HG03565 (cell line): ENCODE measurements around the gene PLXNA4.

Source experiments
- ATAC-seq: cut with Tn5 transposase; IDR thresholded peaks from one replicate; pipeline ENCODE4 v1.9.1; 2021; ENCODE audit warnings: mild to moderate bottlenecking, moderate library complexity; ENCODE audit not compliant: unreplicated experiment

Gene PLXNA4

GRCh38 chr7:132080967-132081668 is 495.2 kb downstream of the PLXNA4 start:
- ATAC-seq: no peak

DNA sequence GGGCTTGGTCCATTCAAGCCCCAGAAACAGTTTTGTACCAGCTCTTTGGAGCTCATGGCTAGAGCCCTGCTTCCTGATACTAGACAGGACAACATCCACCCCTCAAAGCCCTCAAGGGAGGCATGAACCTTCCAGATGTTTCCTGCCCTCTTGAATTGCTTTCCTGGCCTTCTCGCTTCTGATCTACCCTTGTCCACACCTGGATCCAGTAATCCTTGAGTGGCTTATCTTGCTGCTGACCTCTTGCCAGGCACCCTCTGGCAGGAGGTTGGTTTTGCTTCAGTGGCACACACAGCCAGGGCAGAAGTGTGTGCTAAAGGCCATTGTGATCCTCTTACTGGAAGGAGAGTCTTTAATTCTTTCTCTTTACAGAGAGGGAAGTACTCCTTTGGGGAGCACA is 495.8 kb downstream of the PLXNA4 start:
- no peak for ATAC-seq

- ATAC-seq: no peak
Observed at GRCh38 chr7:132078891-132079735, 497.2 kb downstream of the PLXNA4 start.

GRCh38 chr7:132077971-132078685 is 498.1 kb downstream of the PLXNA4 start:
- no peak for ATAC-seq

DNA sequence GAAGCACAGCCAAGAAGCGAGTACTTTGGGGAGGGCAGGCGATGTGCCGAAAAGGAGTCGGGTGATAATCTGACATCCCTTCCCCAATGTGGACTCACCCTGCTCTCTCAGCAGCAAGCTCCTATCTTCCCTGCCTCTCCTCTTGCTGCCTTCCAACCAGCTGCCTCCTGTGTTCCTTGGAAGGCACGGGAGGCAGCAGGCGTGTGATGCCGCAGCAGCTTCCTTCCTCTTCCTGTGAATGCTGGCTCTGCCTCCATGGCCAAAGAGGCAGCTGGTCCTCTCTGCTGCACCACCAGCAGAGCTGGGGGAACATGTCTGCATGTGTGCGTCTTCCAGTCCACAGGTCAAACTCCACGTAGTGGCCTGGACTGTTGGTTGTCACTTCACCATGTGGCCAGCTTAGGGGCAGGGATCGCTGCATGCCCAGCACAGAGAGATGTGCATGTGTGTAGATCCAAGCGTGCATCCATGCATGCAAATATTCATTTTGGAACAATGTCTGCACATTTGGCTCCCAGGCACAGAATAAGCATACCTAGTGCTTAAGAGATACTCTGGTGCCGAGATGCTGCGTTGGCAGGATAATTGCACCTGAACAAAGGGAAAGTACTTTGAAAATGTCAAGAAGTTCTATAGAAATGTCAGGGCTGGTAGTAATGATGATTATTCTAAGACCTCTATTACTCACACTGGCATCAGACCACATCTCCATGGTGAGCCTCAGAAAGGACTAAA is 499.8 kb downstream of the PLXNA4 start:
- no peak for ATAC-seq

DNA sequence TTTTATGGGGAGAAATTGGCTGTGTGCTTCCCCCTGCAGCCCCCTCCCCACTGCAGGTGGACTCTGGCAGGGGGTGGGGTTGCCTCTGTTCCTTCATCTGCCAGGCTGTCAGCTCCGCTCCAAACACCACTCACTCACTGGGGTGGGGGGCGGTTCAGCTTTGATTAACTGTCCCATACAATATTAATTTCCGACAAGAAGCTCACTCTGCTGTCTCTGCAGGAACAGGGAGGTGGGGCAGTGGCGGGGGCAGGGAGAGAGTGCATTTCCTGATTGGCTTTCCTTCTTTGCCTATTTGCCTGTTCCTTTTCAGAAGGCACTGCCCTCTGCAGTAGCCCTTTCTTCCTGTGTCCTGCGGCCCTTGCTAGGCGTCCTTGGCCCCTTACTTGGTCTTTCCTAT is 500.8 kb downstream of the PLXNA4 start:
- no peak for ATAC-seq

- no peak for ATAC-seq
Observed at GRCh38 chr7:132073920-132074589, 502.2 kb downstream of the PLXNA4 start.
